HFF-Myc (cell line): Measurements from ENCODE around the gene NPR1.

Source experiments
- DNase-seq: peaks from one replicate; pipeline ENCODE4 v3.0.0-alpha.2; 2011; ENCODE audit warnings: low read depth; ENCODE audit errors: extremely low read depth
- H3K4me3 ChIP-seq: replicated peaks from 2 replicates; pipeline ENCODE4 v1.5.1; 2011; ENCODE audit warnings: low read depth, mild to moderate bottlenecking, control low read depth, low read length
- TF ChIP-seq, protein P1 (sequence below): IDR thresholded peaks from 2 replicates; pipeline ENCODE4 v1.5.1; 2012; ENCODE audit warnings: mild to moderate bottlenecking, low read depth, low read length, control low read depth; ENCODE audit errors: missing control alignments

Gene NPR1

DNA sequence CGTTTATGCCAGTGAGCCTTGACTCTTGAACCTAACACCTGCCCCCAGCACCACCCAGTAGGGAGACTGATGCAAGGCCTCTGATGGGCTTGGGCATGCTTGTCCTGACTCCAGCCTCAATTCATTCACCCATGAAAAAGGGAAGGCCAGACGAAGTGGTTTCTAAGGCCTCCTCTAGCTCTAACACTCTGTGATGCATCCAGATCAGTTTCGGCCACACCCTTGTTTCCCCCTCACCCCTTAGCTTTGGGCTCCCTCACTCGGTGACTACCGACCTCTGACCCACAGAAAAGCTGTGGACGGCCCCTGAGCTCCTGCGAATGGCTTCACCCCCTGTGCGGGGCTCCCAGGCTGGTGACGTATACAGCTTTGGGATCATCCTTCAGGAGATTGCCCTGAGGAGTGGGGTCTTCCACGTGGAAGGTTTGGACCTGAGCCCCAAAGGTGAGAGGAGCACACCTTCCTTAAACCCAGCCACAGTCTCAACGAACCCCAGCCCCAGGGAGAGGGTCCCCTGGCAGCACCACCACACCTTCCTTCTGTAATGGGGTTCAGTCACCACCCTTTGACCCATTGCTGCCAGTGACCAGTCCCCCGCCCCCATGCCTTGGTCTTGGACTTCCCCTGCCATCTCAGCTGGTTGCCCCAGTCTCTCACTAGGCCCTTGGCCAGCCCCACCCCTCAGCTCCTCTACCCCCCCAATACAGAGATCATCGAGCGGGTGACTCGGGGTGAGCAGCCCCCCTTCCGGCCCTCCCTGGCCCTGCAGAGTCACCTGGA, 9.0 kb downstream of the NPR1 start:
- DNase-seq, result no peak
- TF ChIP-seq, protein P1, sequence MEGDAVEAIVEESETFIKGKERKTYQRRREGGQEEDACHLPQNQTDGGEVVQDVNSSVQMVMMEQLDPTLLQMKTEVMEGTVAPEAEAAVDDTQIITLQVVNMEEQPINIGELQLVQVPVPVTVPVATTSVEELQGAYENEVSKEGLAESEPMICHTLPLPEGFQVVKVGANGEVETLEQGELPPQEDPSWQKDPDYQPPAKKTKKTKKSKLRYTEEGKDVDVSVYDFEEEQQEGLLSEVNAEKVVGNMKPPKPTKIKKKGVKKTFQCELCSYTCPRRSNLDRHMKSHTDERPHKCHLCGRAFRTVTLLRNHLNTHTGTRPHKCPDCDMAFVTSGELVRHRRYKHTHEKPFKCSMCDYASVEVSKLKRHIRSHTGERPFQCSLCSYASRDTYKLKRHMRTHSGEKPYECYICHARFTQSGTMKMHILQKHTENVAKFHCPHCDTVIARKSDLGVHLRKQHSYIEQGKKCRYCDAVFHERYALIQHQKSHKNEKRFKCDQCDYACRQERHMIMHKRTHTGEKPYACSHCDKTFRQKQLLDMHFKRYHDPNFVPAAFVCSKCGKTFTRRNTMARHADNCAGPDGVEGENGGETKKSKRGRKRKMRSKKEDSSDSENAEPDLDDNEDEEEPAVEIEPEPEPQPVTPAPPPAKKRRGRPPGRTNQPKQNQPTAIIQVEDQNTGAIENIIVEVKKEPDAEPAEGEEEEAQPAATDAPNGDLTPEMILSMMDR, result no peak
- no peak overlapping the region for H3K4me3 ChIP-seq

DNA sequence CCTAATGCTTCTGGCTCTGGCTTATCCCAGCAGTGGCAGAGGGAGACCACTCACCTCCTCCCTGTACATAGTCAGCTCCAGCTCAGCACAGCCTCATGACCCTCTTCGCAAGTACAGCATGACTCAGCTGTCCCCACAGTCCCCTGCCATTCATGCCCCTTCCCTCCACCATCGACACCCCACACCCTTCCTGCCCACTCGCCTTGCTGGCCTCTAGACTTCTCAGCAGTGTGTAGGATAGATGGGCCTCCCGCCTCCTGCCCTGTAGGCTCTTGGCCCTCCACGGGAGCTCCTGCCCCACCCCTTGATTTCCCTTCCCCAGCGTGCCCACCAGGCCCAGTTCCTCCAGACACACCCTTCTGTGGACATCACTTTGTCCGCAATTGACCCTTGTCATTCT, 9.8 kb downstream of the NPR1 start:
- TF ChIP-seq, protein P1, result no peak
- DNase-seq, result no peak
- H3K4me3 ChIP-seq, result no peak overlapping the region

DNA sequence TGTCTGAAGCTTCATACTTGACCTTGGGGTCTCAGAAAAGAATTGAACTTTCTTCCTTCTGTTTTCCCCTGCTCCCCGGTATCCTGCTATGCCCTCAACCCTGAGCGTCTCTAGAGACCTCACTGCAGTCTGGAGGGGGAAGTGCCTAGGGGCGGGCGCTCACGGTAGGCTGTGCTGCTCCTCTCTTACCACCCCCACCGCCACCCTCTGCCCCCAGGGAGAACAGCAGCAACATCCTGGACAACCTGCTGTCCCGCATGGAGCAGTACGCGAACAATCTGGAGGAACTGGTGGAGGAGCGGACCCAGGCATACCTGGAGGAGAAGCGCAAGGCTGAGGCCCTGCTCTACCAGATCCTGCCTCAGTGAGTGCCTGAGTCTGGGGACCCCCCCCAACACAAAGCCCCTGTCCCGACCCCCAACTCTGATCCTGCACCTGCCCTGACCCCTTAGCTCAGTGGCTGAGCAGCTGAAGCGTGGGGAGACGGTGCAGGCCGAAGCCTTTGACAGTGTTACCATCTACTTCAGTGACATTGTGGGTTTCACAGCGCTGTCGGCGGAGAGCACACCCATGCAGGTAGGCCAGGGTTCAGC, 10.3 kb downstream of the NPR1 start:
- TF ChIP-seq, protein P1, result no peak
- no peak overlapping the region for H3K4me3 ChIP-seq
- DNase-seq, result no peak

DNA sequence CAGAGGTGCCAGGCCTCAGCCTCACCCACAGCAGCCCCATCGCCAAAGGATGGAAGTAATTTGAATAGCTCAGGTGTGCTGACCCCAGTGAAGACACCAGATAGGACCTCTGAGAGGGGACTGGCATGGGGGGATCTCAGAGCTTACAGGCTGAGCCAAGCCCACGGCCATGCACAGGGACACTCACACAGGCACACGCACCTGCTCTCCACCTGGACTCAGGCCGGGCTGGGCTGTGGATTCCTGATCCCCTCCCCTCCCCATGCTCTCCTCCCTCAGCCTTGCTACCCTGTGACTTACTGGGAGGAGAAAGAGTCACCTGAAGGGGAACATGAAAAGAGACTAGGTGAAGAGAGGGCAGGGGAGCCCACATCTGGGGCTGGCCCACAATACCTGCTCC, 15.0 kb downstream of the NPR1 start:
- TF ChIP-seq, protein P1, result no peak
- H3K4me3 ChIP-seq, result no peak overlapping the region

DNA sequence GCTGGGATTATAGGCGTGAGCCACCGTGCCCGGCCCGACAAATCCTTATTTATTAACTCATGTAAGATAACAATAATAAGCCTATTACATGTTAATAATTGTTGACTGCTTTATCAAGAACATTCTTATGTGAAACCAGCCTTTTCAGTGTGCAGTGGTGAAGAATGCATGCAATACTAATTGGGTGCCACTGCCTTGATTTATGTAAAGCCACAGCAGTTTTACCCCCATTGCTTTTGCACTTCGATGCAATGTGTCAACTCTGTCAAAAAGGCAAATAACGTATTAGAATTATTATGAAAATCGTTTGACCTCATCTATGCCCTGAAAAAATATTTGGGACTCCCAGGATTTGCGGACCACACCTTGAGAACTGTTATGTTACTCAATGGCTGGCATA, 18.3 kb downstream of the NPR1 start:
- no peak overlapping the region for H3K4me3 ChIP-seq
- DNase-seq, result no peak
- TF ChIP-seq, protein P1, result no peak

More for the DNA sequence above, 15.0 kb downstream of the NPR1 start:
- DNase-seq, result no peak

DNA sequence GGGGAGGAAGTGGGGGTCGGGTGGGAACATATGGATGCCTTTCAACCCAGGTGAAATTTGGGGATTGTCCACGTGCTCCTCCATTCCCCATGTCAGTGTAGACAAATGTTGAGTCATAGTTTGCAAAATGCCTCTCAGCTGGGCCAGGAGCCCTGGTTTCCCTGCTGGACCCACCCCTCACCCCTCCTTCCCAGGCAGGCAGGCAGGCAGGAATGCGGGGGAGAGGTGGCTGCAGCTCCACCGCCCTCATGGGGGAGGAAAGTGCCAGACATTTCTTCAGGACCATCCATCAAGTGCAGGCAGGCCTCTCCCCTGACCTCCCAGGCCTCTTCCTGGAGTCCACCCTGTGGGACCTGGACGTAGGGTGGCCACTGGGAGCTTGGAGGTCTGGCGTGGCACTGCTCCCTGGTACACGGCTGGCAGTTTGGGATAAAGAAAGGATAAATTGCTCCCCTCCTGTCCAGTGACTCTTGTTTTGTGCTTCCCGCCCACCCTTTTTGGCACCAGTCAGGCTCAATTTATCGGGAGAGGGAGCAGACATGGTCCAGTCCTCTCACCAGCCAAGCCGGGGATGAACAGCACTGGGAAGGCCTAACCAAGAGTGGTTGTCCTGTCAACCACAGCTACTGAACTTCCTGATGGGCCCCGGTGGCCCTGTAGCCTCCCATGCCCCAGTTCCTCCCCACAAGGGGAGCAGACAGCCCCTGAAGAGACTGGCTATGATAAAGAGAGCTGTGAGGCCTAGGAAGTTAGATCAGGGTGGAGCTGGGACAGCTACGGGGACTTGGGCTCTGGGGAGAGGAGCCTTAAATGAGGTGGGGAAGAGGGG, 18.9 kb downstream of the NPR1 start:
- DNase-seq, result no peak
- no peak overlapping the region for H3K4me3 ChIP-seq
- TF ChIP-seq, protein P1, result no peak
